T47D (cell line): Measurements from ENCODE around the gene GBA3.

Experiments used
- DNase-seq, 2 experiments: peaks; one replicate each; pipeline versions ENCODE4 v3.0.0 to v3.0.0-alpha.2; 2011 to 2012; ENCODE audit warnings: low read depth in 1 of 2, low spot score in 1 of 2
- JUND ChIP-seq: IDR thresholded peaks from 2 replicates; pipeline ENCODE4 v1.6.1; 2012; ENCODE audit warnings: low read depth
- in situ Hi-C: cut with HindIII; loops from 2 replicates; pipeline ENCODE4 v1.10.0; 2016; ENCODE audit warnings: low sequenced_read_pairs, low pct_unique_long_range_greater_than_20kb

The GBA3 gene

DNA sequence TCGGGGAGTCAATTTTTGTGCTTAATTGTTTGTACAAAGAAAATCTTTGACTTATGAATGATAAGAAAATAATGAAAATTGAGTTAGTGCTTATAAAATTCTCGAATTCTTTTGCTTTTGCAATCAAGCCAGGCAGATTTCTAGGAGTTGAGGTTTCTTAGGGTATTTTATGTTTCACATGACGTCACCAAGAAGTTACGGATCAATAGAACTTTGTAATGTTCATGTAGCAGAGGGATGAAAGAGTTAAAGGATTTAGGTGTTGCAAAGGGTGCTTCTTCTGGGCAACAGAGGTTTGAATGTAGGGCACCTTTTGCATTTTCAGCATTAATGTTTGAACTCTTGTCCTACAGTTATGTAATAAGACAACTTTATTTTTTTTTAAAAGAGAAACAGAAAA is 19.4 kb downstream of the GBA3 start:
- no peak for DNase-seq
- in situ Hi-C loops, result no loop called here
- no peak for TF ChIP-seq JUND

DNA sequence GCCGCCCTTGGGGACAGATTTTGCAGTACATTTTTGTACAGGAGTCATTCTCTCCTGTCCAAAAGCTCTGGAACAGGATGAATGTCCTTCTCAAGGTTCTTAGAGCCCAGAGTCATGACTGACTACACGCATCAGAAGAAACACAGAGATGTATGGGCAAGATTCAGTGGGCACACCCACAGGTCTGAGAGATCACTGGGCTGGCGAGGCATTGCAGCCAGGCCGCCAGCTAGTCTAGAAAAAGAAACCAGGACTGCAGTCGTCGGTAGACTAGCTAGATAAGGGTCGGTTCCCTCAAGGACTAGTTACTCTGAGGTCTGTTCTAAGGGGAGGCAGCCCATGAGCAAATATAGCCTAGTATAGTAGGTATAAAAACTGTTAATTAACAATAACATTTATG is 19.8 kb downstream of the GBA3 start:
- TF ChIP-seq JUND, result no peak
- in situ Hi-C loops, result no loop called here
- no peak for DNase-seq

DNA sequence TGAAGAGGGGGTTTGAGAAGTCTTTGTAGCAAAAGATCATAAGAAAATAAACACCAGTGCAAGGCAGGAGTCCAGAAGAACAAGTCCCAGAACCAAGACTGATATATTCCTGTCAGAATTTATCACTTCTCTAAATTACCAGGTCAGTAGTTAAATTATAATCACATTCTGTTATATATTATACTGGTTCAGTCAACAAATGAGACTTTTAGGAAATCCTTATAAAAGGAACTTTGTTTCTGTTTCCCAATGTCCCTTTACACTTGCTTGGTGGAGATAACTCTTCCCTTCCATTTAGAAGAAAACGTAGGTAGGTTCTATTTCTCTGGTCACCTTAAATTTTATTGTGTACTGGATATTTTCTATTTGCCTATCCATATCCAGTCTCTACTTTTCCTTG is 21.1 kb downstream of the GBA3 start:
- DNase-seq, result no peak
- in situ Hi-C loops, result no loop called here
- no peak for TF ChIP-seq JUND

DNA sequence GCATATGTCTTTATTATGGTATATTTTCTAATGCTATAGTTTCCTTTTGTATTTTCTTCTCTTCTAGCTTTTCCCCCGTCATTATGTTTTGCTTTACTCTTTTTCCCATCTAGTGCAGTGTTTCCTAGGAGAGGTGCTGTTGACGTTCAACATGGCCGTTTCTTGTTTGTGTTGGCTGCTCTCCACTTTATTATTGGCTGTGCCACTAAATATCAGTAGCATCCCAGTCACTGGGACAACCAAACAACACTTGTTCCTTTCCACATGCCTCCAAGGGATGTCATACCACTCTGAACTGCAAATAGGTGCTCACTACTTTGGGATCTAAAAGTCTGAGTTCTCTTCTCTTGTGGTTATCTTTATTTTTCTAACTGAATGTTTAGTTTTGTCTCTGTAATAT is 26.5 kb downstream of the GBA3 start:
- in situ Hi-C loops, result no loop called here
- peak in 1 of 2 experiments; percentile 47 for DNase-seq
- no peak for TF ChIP-seq JUND

DNA sequence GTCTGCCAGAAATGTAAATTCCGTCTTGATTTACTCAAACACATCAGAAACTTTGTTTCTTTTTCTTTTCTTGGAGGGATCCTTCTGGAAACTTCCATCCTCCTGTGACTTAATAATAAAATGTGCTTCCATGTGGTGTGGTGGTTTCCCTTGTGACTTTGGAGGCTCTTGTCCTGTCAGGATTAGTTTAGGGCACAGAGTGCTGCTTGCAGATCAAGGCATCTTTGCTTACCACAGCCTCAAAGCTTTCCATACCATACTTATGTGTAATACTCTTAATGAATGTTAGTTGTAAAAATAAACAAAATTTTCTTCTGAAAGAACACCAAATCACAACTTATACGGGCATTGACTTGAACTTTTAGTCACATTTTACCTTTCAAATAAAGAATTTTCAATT is 27.4 kb downstream of the GBA3 start:
- in situ Hi-C loops, result no loop called here
- TF ChIP-seq JUND, result no peak
- DNase-seq, result no peak

DNA sequence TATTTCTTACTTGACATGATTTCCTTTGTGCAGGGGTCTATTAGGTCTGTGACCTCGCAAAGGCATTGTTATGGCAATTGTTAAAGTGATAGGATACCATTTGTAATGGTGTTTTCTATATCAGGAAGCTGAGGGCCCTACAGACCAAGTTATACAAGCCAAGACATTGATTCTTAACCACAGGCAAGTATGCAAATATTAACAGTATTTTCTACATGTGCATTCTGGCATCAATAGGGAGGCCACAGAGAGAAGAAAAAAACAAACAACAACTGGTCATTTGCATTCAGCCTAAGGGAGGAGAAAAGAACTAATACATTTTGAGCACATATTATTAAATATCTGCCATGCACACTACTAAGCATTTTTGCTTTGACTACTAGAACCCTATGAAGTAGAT is 28.5 kb downstream of the GBA3 start:
- no peak for TF ChIP-seq JUND
- no peak for DNase-seq
- in situ Hi-C loops, result no loop called here

DNA sequence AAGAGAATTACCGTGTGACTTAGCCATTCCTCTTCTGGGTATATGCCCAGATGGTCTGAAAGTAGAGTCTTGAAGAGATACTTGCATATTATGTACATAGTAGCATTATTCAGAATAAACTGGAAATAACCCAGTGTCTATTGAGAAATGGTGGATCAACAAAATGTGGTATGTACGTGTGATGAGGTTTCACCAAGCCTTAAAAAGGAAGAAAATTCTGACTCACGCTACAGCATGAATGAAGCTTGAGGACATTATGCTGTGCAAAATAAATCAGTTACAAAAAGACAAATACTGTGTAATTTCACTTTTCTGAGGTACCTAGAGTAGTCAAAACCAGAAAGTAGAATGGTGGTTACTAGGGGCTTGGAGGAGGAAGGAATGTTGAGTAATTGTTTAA is 37.3 kb downstream of the GBA3 start:
- DNase-seq, result no peak
- in situ Hi-C loops, result no loop called here
- no peak for TF ChIP-seq JUND

DNA sequence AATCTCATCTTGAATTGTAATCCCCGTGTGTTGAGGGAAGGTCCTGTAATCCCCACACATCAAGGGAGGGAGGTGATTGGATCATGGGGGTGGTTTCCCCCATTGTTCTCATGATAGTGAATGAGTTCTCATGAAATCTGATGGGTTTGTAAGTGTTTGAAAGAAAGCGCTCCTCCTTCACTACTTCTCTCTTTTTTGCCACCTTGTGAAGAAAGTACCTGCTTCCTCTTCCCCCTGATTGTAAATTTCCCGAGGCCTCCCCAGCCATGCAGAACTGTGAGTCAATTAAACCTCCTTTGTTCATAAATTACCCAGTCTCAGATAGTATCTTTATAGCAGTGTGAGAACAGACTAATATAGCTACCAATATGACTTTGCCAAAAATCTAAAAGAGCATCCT is 41.1 kb downstream of the GBA3 start:
- no peak for DNase-seq
- in situ Hi-C loops, result no loop called here
- TF ChIP-seq JUND, result no peak

DNA sequence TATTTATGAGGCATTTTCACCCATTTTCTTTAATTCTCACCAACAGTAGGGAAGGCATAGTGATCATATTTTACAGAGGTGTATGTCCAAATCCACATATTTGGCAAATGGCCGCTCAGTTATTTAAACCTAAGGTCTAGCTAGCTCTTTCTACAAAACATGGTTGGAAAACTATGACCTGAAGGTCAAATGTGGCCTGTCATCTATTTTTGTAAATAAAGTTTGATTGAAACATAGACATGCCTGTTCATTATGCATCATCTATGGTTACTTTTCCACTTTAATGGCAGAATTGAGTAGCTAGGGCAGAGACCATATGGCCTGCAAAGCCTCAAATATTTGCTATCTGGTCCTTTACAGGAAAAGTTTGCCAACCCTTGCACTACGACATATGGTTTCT is 44.2 kb downstream of the GBA3 start:
- no peak for DNase-seq
- no peak for TF ChIP-seq JUND
- in situ Hi-C loops, result no loop called here

GRCh38 chr4:22739968-22740367 is 47.2 kb downstream of the GBA3 start:
- no peak for TF ChIP-seq JUND
- no peak for DNase-seq
- in situ Hi-C loops, result no loop called here

DNA sequence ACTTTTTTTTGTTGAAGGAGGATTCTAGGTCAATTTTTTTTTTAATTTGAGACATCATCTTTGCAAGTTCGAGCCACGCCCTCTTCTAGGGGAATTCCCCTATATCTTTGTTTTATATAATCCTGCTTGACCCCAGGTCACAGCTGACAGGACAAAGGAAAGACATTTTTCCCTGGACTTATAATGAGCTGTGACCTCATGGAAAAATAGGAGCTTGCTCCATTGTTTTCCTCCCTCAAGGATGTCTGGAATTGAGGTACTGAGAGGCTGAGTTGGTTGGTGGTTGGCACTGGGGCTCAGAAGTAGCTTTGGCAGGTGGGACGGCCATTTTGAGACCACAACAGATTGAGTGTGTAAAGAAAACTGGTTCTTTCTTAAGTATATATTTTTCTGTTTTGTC is 49.0 kb downstream of the GBA3 start:
- in situ Hi-C loops, result no loop called here

GRCh38 chr4:22743290-22743689 is 50.6 kb downstream of the GBA3 start:
- in situ Hi-C loops, result no loop called here
- TF ChIP-seq JUND, result no peak
- no peak for DNase-seq

More for the DNA sequence above, 49.0 kb downstream of the GBA3 start:
- TF ChIP-seq JUND, result no peak
- no peak for DNase-seq

DNA sequence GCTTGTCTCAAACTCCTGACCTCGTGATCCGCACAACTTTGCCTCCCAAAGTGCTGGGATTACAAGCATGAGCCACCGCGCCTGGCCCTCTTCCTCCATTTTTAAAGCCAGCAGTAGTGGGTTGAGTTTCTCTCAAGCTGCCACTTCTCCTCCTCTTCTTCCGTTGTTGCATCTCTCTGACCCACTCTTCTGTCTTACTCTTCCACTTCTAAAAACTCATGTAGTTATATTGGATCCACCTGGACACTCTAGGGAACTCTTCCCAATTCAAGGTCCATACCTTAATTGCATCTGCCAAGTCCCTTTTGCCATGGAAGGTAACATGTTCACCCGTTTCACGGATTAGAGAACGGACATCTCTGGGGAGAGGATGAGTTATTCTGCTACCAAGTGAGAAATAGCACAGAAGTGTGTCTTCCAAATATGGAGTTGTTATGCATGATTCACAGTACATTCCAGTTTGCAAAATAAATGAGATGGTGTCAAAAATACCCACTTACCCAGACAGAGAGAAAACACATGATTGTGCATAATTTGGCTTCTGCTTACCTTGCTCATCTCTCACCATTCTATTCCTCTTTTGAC is 51.8 kb downstream of the GBA3 start:
- in situ Hi-C loops, result no loop called here
- DNase-seq, result no peak
- no peak for TF ChIP-seq JUND

GRCh38 chr4:22745234-22745633 is 52.5 kb downstream of the GBA3 start:
- DNase-seq, result no peak
- in situ Hi-C loops, result no loop called here
- no peak for TF ChIP-seq JUND
